PC-3 (cell line): ENCODE data around the gene TFIP11.

Source experiments
- CTCF ChIP-seq: fragments of 300-600 bp; sonication (generic); conservative IDR thresholded peaks from 2 replicates; pipeline ENCODE4 v1.5.1; 2017; ENCODE audit warnings: antibody characterized with exemption, low read depth, mild to moderate bottlenecking, low read length
- EZH2 ChIP-seq: fragments of 300-600 bp; sonication (generic); IDR thresholded peaks from one replicate; pipeline ENCODE4 v1.6.1; 2017; ENCODE audit warnings: antibody characterized with exemption, mild to moderate bottlenecking, low read length; ENCODE audit not compliant: unreplicated experiment

GRCh38 chr22:26558248-26558895 is 46.1 kb upstream of the TFIP11 start:
- TF ChIP-seq CTCF (no peak), EZH2 (no peak)
